ENCODE data around the gene SACS.
A peak's percentile ranks its signal among the peaks of the same experiment; 100 is the strongest.
"Not testable (repeated sequence)": the region's sequence is repeated elsewhere in the genome, so short reads cannot be mapped to it uniquely, and the experiment has no call there.

SACS gene

DNA sequence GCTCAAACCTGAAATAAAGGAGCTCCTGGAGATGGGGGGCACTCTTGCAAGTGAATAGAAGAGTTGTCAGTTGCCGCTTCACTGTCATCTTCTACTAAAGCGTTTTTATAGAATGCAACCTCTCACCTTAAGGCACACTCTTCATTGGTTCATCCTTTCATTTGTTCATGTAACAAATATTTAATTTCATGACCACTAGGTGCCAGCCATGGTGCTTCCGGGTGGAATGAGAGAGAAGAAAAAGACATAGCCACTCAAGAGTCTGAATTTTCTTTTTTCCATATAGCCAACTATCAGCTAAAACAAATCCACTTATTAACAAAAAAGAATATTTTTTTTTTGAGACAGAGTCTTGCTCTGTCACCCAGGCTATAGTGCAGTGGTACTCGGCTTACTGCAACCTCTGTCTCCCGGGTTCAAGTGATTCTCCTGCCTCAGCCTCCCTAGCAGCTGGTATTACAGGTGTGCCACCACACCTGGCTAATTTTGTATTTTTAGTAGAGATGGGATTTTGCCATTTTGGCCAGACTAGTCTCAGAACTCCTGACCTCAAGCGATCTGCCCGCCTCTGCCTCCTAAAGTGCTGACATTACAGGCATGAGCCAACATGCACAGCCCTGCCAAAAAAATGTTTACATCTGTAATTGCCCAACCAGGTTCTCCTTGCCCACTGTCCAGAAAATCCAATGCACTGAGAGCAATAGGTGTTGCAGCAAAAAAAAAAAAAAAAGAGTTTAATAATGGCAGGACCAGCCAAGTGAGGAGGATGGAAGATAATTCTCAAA lies 22.1 kb upstream of the SACS start:
- Histone ChIP-seq H3K27ac (ENCODE audit: low read depth, low read length) (no peak overlapping the region), H3K9ac (ENCODE audit: low read length) (no peak overlapping the region), H3K4me1 (ENCODE audit: control insufficient read depth, insufficient read depth, low read length) (peaks cover 11% of the 10 kb centered on the region), H3K9me3 (ENCODE audit: control insufficient read depth, insufficient read depth, low read depth, low read length) (no peaks in the 10 kb centered on the region), H3K27me3 (ENCODE audit: control insufficient read depth, insufficient read depth, low read length) (no peaks in the 10 kb centered on the region), H3K4me3 (ENCODE audit: low read depth, low read length) (no peak overlapping the region), H3K36me3 (ENCODE audit: control insufficient read depth, insufficient read depth, low read length) (no peaks in the 10 kb centered on the region)

DNA sequence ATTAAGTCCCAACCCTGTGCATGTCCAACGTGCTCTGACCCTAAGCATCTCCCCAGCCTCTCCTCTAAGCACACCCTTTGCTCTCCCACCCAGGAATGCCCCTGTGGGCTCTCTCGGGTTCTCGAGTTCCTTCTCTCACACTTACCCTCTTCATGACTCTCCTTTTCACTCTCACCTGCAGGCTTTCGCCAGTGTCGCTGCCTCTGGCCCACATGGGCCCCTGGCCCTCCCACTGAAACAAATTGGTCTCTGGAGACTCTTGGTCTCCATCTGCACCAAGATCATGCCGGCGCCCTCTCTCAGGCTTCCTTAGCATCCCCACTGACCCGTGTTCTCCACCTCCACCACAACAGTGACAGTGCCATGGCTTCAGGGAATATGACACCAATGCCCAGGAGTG lies 19.6 kb upstream of the SACS start:
- no peaks in the 10 kb centered on the region for H3K36me3 ChIP-seq (ENCODE audit: control insufficient read depth, insufficient read depth, low read length)
- H3K4me3 ChIP-seq (ENCODE audit: low read depth, low read length) = no peak overlapping the region
- H3K9ac ChIP-seq (ENCODE audit: low read length) = no peak overlapping the region
- H3K27ac ChIP-seq (ENCODE audit: low read depth, low read length) = no peak overlapping the region
- no peaks in the 10 kb centered on the region for H3K27me3 ChIP-seq (ENCODE audit: control insufficient read depth, insufficient read depth, low read length)
- peaks cover 24% of the 10 kb centered on the region for H3K4me1 ChIP-seq (ENCODE audit: control insufficient read depth, insufficient read depth, low read length)
- no peaks in the 10 kb centered on the region for H3K9me3 ChIP-seq (ENCODE audit: control insufficient read depth, insufficient read depth, low read depth, low read length)

DNA sequence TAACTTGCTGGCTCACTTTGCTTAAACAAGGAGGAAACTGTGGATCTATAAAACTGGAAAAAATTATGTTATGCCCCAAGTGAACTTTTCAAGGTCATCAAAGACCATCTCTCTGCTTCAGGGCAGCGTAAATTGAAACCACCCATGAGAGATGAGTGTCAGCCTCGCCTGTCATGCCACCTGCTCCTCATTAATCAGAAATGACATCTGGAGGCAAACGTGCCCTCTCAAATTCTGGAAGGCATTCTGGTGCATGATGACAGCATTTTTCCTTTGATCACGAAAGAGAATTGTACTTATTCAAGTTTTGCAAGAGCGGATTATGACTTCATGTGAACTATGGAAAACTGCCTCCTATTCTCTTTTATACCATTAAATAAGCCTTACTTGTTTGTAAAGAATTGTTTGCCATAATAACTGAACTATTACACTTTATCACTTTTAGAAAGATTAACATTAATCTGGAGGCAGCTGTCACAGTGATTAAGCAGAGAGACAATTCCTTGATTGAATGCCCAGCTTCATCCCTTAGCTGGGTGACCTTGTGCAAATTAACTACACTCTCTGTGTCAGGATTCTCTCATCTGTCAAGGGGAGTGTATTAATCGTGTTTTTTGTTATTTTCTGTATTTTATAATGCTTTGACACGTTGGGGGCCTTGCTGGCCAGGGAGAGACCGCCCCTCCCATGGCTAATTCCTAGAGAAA lies 17.0 kb upstream of the SACS start:
- no peaks in the 10 kb centered on the region for H3K27me3 ChIP-seq (ENCODE audit: control insufficient read depth, insufficient read depth, low read length)
- H3K9ac ChIP-seq (ENCODE audit: low read length) = no peak overlapping the region
- peaks cover 24% of the 10 kb centered on the region for H3K4me1 ChIP-seq (ENCODE audit: control insufficient read depth, insufficient read depth, low read length)
- H3K4me3 ChIP-seq (ENCODE audit: low read depth, low read length) = no peak overlapping the region
- no peaks in the 10 kb centered on the region for H3K9me3 ChIP-seq (ENCODE audit: control insufficient read depth, insufficient read depth, low read depth, low read length)
- H3K36me3 ChIP-seq (ENCODE audit: control insufficient read depth, insufficient read depth, low read length) = no peaks in the 10 kb centered on the region
- peak overlapping the region; percentile 92; the same call in 1 of the 2 replicates for H3K27ac ChIP-seq (ENCODE audit: low read depth, low read length)

DNA sequence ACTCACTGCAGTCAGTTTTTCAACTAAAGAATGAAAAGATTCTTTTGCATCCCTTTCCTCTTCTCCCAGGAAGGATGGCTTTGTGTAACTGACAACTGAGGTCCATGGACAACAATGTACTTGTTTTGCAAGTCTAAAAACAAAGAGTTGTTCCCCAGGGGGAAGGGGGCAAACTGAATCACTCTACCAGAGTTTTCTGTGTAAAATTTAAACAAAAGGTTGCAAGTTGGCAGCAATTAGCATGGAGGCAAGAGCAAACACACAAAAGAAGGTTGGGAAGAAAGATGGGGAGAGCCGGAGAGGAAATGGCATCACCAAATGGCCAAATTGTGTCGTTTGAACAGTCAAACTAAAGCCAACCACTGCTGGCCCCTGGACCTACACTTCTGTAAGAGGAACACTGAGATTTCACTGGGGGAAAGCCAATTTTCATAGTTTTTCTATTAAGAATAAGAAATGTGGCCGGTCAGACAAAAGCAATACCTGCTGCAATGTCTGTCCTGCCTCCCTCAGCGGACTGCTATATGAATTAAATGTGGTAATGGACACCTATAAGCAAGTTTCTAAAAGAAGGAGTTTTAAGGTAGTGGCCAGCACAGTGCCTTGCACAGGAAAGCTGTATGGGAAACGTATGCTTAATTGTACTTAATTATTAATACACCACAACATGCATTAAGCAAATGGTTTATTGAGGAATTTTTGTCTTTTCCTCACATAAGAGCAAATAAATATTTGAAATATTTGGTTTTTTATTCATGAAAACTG lies 16.1 kb upstream of the SACS start:
- Histone ChIP-seq H3K27ac (ENCODE audit: low read depth, low read length) (peak overlapping the region; percentile 92), H3K4me1 (ENCODE audit: control insufficient read depth, insufficient read depth, low read length) (peaks cover 24% of the 10 kb centered on the region), H3K9ac (ENCODE audit: low read length) (peak overlapping the region; percentile 68), H3K4me3 (ENCODE audit: low read depth, low read length) (peak overlapping the region; percentile 0; the same call in 1 of the 2 replicates), H3K9me3 (ENCODE audit: control insufficient read depth, insufficient read depth, low read depth, low read length) (peaks cover 2% of the 10 kb centered on the region), H3K36me3 (ENCODE audit: control insufficient read depth, insufficient read depth, low read length) (no peaks in the 10 kb centered on the region), H3K27me3 (ENCODE audit: control insufficient read depth, insufficient read depth, low read length) (no peaks in the 10 kb centered on the region)

DNA sequence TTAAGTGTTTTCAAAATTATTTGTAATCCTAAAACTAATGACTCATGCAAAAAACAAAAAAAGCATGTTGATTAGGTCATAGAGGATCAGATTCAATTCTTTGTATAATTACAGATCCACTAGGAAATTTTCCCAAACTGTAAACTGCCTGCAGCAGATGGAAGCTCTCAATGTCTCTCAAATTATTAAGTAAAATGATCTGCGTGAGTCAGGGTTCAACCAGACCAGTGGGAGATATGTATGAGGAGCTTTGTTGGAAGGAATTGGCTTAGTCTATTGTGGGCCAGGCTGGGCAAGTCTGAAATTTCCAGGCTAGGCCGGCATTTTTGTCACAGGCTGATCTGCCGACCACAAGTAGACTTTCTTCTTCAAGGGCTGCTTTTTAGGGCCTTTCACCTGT lies 14.4 kb upstream of the SACS start:
- H3K9me3 ChIP-seq (ENCODE audit: control insufficient read depth, insufficient read depth, low read depth, low read length) = peaks cover 4% of the 10 kb centered on the region
- no peaks in the 10 kb centered on the region for H3K27me3 ChIP-seq (ENCODE audit: control insufficient read depth, insufficient read depth, low read length)
- no peaks in the 10 kb centered on the region for H3K36me3 ChIP-seq (ENCODE audit: control insufficient read depth, insufficient read depth, low read length)
- H3K4me1 ChIP-seq (ENCODE audit: control insufficient read depth, insufficient read depth, low read length) = peaks cover 24% of the 10 kb centered on the region
- no peak overlapping the region for H3K4me3 ChIP-seq (ENCODE audit: low read depth, low read length)
- H3K27ac ChIP-seq (ENCODE audit: low read depth, low read length) = no peak overlapping the region
- H3K9ac ChIP-seq (ENCODE audit: low read length) = no peak overlapping the region

DNA sequence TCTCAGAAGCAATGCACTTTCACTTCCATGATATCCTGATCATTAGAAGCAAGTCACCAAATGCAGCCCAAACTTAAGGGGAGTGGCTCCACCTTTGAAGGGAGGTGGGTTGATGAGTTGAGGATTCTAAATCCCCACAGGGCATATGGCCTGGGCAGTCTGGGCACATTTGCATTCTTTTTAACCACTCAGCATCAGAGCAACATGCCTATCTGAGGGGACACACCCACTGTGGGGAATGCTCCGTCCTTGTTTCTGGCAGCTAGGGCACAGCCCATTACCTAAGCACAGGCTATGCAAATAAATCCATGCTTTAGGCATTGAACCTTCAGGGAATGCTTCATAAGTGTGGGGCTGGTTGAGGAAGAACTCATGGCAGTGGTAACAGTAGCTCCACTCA lies 12.3 kb upstream of the SACS start:
- Histone ChIP-seq H3K4me3 (ENCODE audit: low read depth, low read length) (no peak overlapping the region), H3K9me3 (ENCODE audit: control insufficient read depth, insufficient read depth, low read depth, low read length) (peaks cover 4% of the 10 kb centered on the region), H3K4me1 (ENCODE audit: control insufficient read depth, insufficient read depth, low read length) (peaks cover 22% of the 10 kb centered on the region), H3K27me3 (ENCODE audit: control insufficient read depth, insufficient read depth, low read length) (no peaks in the 10 kb centered on the region), H3K9ac (ENCODE audit: low read length) (no peak overlapping the region), H3K27ac (ENCODE audit: low read depth, low read length) (no peak overlapping the region), H3K36me3 (ENCODE audit: control insufficient read depth, insufficient read depth, low read length) (no peaks in the 10 kb centered on the region)

DNA sequence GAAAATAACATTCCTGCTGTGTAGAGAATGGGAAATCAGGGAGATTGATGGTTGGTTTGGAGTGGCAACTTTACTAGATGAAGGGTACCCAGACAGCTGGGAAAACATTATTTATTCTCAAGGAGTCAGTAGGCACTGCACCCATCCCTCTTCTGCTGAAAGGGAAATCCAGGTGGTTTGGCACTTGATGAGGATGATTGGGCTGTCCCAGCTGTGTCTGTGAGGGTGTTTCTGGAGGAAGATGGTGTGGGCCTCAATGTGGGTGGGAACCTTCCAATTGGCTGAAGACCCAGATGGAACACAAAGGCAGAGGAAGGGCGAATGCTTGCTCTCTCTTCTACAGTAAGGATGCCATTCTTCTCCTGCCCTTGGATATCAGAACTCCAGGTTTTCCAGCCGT lies 10.4 kb upstream of the SACS start:
- peaks cover 4% of the 10 kb centered on the region for H3K9me3 ChIP-seq (ENCODE audit: control insufficient read depth, insufficient read depth, low read depth, low read length)
- H3K4me1 ChIP-seq (ENCODE audit: control insufficient read depth, insufficient read depth, low read length) = peaks cover 10% of the 10 kb centered on the region; the same call in 1 of the 2 replicates
- H3K27ac ChIP-seq (ENCODE audit: low read depth, low read length) = no peak overlapping the region
- H3K9ac ChIP-seq (ENCODE audit: low read length) = no peak overlapping the region
- no peaks in the 10 kb centered on the region for H3K36me3 ChIP-seq (ENCODE audit: control insufficient read depth, insufficient read depth, low read length)
- no peaks in the 10 kb centered on the region for H3K27me3 ChIP-seq (ENCODE audit: control insufficient read depth, insufficient read depth, low read length)
- H3K4me3 ChIP-seq (ENCODE audit: low read depth, low read length) = no peak overlapping the region

DNA sequence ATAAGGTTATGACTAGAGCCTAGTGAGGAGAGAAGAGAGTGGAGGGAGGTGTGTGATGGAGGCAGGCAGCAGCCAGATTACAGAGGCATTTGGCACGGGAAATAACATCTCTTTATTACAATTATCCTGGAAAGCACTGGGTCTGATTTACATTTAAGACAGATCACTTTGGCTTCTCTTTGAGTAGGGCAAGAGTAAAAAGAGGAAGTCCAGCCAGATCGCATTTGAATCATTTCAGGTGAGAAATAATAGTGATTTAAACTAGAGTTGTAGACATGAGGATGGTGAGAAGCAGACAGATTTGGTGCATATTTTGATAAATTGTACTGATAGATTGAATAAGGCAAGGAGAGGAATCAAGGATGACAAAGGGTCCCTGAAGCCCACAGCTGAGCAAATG lies 9.6 kb upstream of the SACS start:
- peaks cover 4% of the 10 kb centered on the region for H3K9me3 ChIP-seq (ENCODE audit: control insufficient read depth, insufficient read depth, low read depth, low read length)
- H3K27ac ChIP-seq (ENCODE audit: low read depth, low read length) = no peak overlapping the region
- H3K4me3 ChIP-seq (ENCODE audit: low read depth, low read length) = no peak overlapping the region
- H3K9ac ChIP-seq (ENCODE audit: low read length) = no peak overlapping the region
- no peaks in the 10 kb centered on the region for H3K27me3 ChIP-seq (ENCODE audit: control insufficient read depth, insufficient read depth, low read length)
- H3K4me1 ChIP-seq (ENCODE audit: control insufficient read depth, insufficient read depth, low read length) = peaks cover 10% of the 10 kb centered on the region; the same call in 1 of the 2 replicates
- H3K36me3 ChIP-seq (ENCODE audit: control insufficient read depth, insufficient read depth, low read length) = no peaks in the 10 kb centered on the region

DNA sequence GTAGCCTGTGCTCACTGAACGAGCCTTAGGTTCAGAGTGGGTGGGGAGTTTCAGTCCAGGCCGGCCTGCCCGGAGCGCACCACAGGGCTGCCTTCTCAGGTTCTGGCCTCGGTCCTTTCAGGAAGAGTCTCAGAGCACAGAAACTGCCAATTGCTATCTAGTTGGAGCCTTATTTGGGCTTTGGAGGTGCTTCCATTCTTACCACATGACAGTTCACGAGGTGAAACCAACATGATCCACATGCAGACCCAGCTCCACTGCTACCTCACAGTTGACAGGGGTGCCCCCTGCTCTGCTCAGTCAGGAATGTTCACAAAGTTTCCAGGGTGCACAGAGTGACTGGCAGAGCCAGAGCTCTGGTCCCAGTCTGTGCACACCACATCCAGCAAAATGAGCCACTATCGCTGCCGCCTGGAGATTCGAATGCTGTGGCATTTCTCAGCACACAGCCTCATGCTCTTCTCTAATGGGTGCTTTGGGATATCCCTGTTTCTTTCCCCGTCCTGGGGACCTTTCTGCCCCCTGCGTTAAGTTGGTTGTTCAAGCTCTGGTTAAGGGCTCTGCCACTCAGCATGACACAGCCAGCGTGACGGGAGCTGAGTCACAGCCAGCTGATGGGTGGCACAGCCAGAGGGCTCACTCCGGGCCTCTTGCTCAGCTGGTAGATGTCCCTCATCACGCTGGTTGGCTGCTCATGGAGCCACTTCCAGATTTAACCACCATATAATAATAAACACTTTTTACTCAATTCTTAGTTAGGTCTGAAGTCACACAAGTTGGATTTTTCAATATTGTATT lies 7.5 kb upstream of the SACS start:
- Histone ChIP-seq H3K9me3 (ENCODE audit: control insufficient read depth, insufficient read depth, low read depth, low read length) (peaks cover 4% of the 10 kb centered on the region), H3K9ac (ENCODE audit: low read length) (no peak overlapping the region), H3K27me3 (ENCODE audit: control insufficient read depth, insufficient read depth, low read length) (no peaks in the 10 kb centered on the region), H3K4me3 (ENCODE audit: low read depth, low read length) (no peak overlapping the region), H3K36me3 (ENCODE audit: control insufficient read depth, insufficient read depth, low read length) (no peaks in the 10 kb centered on the region), H3K27ac (ENCODE audit: low read depth, low read length) (no peak overlapping the region), H3K4me1 (ENCODE audit: control insufficient read depth, insufficient read depth, low read length) (peaks cover 10% of the 10 kb centered on the region; the same call in 1 of the 2 replicates)

DNA sequence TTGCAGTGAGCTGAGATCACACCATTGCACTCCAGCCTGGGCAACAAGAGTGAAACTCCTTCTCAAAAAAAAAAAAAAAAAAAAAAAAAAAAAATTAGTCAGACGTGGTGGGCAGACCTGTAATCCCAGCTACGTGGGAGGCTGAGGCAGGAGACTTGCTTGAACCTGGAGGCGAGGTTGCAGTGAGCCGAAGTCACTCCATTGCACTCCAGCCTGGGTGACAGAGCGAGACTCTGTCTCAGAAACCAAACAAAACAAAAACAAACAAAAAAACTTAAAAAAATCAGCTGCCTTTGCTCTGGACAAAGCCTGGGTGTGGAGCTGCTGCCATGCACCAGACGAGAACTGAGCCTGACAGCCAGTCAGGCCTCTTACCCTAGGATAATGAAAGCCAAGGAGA lies 6.8 kb upstream of the SACS start:
- H3K36me3 ChIP-seq (ENCODE audit: control insufficient read depth, insufficient read depth, low read length); H3K4me3 ChIP-seq (ENCODE audit: low read depth, low read length); H3K27ac ChIP-seq (ENCODE audit: low read depth, low read length); H3K9me3 ChIP-seq (ENCODE audit: control insufficient read depth, insufficient read depth, low read depth, low read length); H3K9ac ChIP-seq (ENCODE audit: low read length); H3K27me3 ChIP-seq (ENCODE audit: control insufficient read depth, insufficient read depth, low read length): not testable (repeated sequence)
- peaks cover 10% of the 10 kb centered on the region; the same call in 1 of the 2 replicates for H3K4me1 ChIP-seq (ENCODE audit: control insufficient read depth, insufficient read depth, low read length)

Data from HUES6 (cell line).